ENCODE measurements around the gene RPL10.

Gene RPL10

DNA sequence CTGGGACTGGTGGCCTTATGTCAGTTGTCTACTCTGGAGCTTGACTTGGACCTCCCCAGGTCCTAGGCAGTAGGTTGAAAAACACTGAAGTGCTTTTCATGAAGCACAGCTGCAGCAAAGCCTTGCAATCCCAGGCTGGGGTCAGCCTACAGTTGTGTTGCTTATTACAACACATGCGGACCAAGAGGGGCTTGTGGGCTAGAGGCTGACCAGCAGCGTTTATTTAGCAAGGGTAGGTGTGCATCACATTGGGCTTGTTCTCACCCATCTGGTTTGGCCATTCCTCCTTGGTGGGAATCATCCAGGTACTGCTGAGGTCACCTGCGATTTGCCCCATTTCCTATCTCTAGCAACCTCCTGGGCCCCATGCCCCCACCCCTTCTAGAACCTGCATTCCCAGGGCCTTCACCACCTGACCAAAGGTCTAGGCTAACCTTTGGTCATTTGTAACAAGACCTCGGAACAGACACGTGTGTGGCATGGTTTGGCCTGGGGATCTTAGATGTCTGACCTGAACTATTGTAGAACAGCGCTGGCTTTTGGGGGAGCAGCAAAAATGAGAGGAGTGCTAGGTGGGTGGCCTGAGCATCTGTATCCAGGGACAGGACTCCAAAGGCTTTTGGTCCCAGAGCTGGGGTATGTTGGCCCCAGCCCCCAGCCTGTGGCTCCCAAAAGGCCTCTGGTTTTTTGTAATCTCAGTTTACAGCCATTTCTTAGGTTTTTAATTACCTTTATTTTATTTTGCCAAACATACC lies 3.0 kb downstream of the RPL10 start:
- DNase-seq, result peak; percentile 38 to 44

GRCh38 chrX:154401918-154402621 lies 3.9 kb downstream of the RPL10 start:
- no peak for DNase-seq

DNA sequence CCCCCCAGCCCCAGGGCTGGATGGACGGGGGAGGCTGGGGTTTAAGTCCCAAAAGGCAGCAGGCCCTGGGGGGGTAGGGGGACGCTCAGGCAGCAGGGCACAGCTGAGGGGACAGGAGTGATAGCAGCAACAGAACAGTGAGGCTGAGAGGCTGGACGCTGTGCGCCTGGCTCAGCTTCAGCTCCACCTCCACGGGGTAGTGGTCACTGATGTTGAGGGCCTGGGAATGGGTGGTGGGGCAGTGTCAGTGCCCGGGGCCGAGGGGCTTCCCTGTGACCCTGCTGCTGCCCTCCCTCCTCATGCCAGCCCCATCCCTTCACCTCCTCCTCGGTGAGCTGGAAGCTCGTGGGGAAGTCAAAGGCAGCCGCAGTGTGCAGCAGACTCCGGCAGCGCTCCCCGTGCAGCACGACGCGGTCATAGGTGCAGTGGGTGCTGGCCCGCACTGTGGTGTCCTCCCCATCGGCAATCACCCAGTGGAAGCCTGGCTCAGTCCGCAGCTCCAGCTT lies 4.5 kb downstream of the RPL10 start:
- DNase-seq, result no peak

- DNase-seq, result no peak
These were observed 5.0 kb downstream of the RPL10 start for GRCh38 chrX:154403192-154403591.

DNA sequence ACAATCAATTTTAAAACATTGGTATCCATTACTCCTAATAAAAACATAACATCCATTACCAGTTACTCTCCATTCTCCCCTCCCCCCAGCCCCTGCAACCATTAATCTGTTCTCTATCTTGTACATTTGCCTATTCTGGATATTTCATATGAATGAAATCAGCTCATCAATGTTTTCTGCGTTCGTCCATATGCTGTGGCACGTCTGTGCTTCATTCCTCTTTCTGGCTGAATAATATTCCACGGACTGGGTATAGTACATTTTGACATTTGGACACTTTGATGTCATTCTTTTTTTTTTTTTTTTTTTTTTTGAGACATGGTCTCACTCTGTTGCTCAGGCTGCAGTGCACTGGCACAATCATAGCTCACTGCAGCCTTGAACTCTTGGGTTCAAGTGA lies 5.7 kb downstream of the RPL10 start:
- no peak for DNase-seq

GRCh38 chrX:154404625-154405192 lies 6.5 kb downstream of the RPL10 start:
- DNase-seq, result no peak

GRCh38 chrX:154408659-154409221 lies 10.6 kb downstream of the RPL10 start:
- DNase-seq, result no peak

GRCh38 chrX:154409222-154409871 lies 11.2 kb downstream of the RPL10 start, which contains the start of gene DNASE1L1:
Gene DNASE1L1 (minus strand): TSS chrX:154409254. CDS start chrX:154405568, 3,686 bp downstream.
- no peak for DNase-seq

GRCh38 chrX:154411981-154412340 lies 13.8 kb downstream of the RPL10 start:
- DNase-seq, result peak; percentile 66 to 73

DNA sequence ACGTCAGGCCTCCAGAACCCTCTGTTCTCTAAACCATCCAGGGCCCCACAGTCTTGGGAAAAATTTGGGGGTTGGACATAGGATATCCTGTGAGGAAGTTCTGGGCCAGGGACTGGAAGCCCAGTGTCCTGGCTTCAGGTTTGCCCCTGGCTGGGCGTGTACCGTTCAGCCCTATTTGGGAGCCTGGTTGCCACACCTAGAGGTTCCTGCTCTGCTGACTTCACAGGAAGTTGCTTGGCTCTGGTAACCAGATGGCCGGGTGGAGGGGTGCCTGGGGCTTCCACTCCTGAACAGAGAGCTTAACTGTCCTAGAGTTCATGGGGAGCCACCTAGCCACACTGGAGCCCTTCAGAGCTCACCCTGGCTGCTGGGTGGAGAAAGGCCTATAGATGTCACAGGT lies 14.3 kb downstream of the RPL10 start:
- peak in 1 of 2 donors; percentile 41 for DNase-seq

GRCh38 chrX:154413142-154413541 lies 15.0 kb downstream of the RPL10 start:
- DNase-seq, result no peak

DNA sequence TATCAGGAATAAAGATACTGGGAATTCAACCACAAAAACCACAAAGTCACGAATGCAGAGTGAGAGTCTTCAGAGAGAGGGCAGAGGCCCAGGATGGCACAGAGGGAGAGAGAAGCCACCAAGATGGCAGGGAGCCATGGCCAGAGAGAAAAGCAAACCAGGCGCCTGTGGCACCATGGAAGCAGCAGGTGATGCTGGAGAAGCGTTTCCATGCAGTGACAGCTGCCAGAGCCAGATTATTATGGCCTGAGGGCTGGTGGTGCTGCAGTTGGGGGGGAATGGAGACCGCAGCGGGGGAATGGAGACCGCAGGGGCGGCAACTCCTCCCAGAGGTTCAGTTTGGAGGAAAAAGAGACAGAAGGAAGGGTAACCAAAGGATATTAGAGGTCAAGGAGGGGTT lies 19.0 kb downstream of the RPL10 start:
- no peak for DNase-seq

DNA sequence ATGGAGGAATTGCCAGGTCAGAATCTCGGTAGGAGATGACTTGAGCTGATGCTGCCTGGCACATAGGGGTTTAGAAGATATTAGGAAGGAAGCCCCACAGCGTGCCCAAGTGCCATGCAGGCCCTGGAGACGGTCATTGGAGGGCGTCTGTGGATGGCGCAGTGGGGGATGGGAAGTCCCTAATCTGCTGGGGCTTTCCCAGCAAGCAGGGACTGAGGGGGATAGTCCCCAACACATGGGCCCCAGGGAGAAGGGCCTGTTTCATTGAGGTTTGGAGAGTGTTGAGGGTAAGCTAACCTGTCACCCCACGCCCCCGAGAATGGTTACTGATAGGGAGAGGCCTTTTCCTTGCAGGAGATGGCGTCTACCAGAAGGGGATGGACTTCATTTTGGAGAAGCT lies 21.0 kb downstream of the RPL10 start:
- no peak for DNase-seq

GRCh38 chrX:154419688-154420401 lies 21.7 kb downstream of the RPL10 start:
- DNase-seq, result no peak

DNA sequence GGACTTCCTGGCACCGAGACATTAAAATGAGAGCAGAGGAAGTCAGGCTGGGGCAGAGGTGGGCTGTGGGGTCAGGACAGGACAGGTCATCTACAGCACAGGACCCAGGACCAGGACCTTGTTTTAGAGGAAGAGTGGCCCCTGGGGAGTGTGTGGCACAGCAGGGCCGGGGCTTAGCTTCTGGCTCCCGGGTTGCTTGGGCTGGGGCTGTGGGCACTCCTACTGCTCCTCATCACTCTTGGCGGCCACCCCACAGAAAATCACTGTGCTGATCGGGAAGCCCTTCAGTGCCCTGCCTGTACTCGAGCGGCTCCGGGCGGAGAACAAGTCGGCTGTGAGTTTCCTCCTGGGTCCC lies 22.2 kb downstream of the RPL10 start:
- no peak for DNase-seq

GRCh38 chrX:154426916-154427770 lies 29.0 kb downstream of the RPL10 start:
- DNase-seq, result no peak

- peak; percentile 86 to 87 for DNase-seq
These were observed 30.3 kb downstream of the RPL10 start, which contains the start of gene ATP6AP1 for GRCh38 chrX:154428176-154429171. Gene ATP6AP1 (plus strand): TSS chrX:154428677. CDS start chrX:154428693, 16 bp downstream.

DNA sequence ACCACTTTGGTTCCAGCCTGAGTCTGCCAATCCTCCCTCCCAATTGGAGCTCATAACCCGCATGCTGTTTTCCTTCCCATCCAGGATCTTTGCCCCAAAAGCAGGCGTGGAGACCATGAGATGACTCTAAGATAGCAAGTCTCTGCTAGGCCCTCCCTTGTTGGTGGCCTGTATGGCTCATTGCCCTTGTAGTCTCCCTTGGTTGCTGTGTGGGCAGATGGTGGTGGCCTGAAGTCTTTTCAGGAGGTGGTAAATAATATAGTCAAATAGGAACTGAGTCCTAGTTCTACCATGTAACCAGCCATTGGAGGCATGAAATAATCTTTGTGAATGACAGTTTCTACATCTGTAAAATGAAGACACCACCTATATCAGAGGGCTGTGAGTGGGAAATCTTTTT lies 31.5 kb downstream of the RPL10 start:
- DNase-seq, result no peak

GRCh38 chrX:154430479-154430878 lies 32.3 kb downstream of the RPL10 start:
- no peak for DNase-seq

DNA sequence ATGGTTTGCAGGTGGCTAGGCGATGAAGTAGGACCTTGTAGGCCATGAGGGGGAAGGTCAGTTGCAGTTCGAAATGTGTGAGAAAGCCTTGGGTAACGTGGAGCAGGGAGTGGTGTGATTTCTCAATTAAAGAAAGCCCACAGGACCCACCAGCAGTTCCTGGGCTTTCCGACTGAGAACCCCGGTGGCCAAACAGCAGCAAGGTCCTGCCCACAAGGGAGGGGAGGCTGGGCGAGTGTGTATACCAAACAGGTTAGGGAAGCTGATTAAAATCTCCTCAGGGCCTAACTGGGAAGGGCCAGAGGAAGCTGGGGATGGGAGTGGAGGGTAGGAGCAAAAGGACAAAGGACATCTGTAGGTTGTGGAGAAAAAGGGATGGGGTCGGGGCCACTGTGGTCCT lies 32.7 kb downstream of the RPL10 start:
- DNase-seq, result no peak
